D341Med (cell line): ENCODE results near the gene NYAP2.

Source experiments
- DNase-seq: peaks from one replicate; pipeline ENCODE4 v3.0.0; 2012; ENCODE audit warnings: low spot score

The NYAP2 gene

GRCh38 chr2:225486236-225486635, 86.7 kb downstream of the NYAP2 start:
- no peak for DNase-seq

GRCh38 chr2:225487878-225488416, 88.4 kb downstream of the NYAP2 start:
- no peak for DNase-seq

GRCh38 chr2:225488743-225489142, 89.2 kb downstream of the NYAP2 start:
- no peak for DNase-seq

GRCh38 chr2:225493420-225494099, 94.0 kb downstream of the NYAP2 start:
- no peak for DNase-seq

- no peak for DNase-seq
These were observed 94.6 kb downstream of the NYAP2 start for GRCh38 chr2:225494100-225494459.

GRCh38 chr2:225495706-225496105, 96.2 kb downstream of the NYAP2 start:
- DNase-seq, result no peak

- no peak for DNase-seq
These were observed 97.1 kb downstream of the NYAP2 start for GRCh38 chr2:225496568-225496967.

- DNase-seq, result no peak
These were observed 97.7 kb downstream of the NYAP2 start for GRCh38 chr2:225497166-225497565.

GRCh38 chr2:225501022-225501421, 101.5 kb downstream of the NYAP2 start:
- DNase-seq, result no peak

GRCh38 chr2:225502971-225503370, 103.5 kb downstream of the NYAP2 start:
- no peak for DNase-seq

GRCh38 chr2:225510796-225511195, 111.3 kb downstream of the NYAP2 start:
- no peak for DNase-seq

- no peak for DNase-seq
These were observed 113.0 kb downstream of the NYAP2 start for GRCh38 chr2:225512469-225512868.

- no peak for DNase-seq
These were observed 113.5 kb downstream of the NYAP2 start for GRCh38 chr2:225512876-225513540.

- DNase-seq, result no peak
These were observed 115.5 kb downstream of the NYAP2 start for GRCh38 chr2:225515033-225515432.

GRCh38 chr2:225526760-225527390, 127.4 kb downstream of the NYAP2 start:
- DNase-seq, result no peak

- no peak for DNase-seq
These were observed 132.0 kb downstream of the NYAP2 start for GRCh38 chr2:225531559-225531958.

GRCh38 chr2:225532096-225532495, 132.6 kb downstream of the NYAP2 start:
- no peak for DNase-seq

GRCh38 chr2:225534037-225534436, 134.5 kb downstream of the NYAP2 start:
- DNase-seq, result no peak

- no peak for DNase-seq
These were observed 135.2 kb downstream of the NYAP2 start for GRCh38 chr2:225534697-225535096.

GRCh38 chr2:225536036-225536435, 136.5 kb downstream of the NYAP2 start:
- no peak for DNase-seq

GRCh38 chr2:225543626-225544025, 144.1 kb downstream of the NYAP2 start:
- DNase-seq, result no peak

- no peak for DNase-seq
These were observed 157.0 kb downstream of the NYAP2 start for GRCh38 chr2:225556461-225556860.

GRCh38 chr2:225558399-225559071, 159.0 kb downstream of the NYAP2 start:
- no peak for DNase-seq
